Activated T-cell treated with anti-CD3 and anti-CD28 coated beads, Interleukin-2, amount 50 U/mL, for 24 hours (primary cell): ENCODE measurements around the gene OR2AK2.

Experiments used
- DNase-seq: peaks from one replicate; pipeline ENCODE4 v3.0.0-alpha.2; 2020
- H3K27ac Mint-ChIP-seq: 2 replicates; pipeline ENCODE4 v1.8.0; 2020; ENCODE audit warnings: mild to moderate bottlenecking, mixed read lengths
- H3K27me3 Mint-ChIP-seq: 2 replicates; pipeline ENCODE4 v1.8.0; 2020; ENCODE audit warnings: mixed read lengths
- H3K36me3 Mint-ChIP-seq: 2 replicates; pipeline ENCODE4 v1.8.0; 2020; ENCODE audit warnings: low read depth, mixed read lengths
- H3K4me1 Mint-ChIP-seq: 2 replicates; pipeline ENCODE4 v1.8.0; 2020; ENCODE audit warnings: low read depth, mixed read lengths
- H3K4me3 Mint-ChIP-seq: 2 replicates; pipeline ENCODE4 v1.8.0; 2020; ENCODE audit warnings: mild to moderate bottlenecking, moderate library complexity, mixed read lengths
- H3K9me3 Mint-ChIP-seq: 2 replicates; pipeline ENCODE4 v1.8.0; 2020; ENCODE audit warnings: mixed read lengths

OR2AK2 gene

GRCh38 chr1:247992986-247993385, 28.0 kb downstream of the OR2AK2 start:
- H3K4me3 Mint-ChIP-seq, result no peak overlapping the region
- no peak overlapping the region for H3K27ac Mint-ChIP-seq

GRCh38 chr1:247998811-247999210, 33.8 kb downstream of the OR2AK2 start:
- Mint-ChIP-seq H3K9me3 (peaks cover 9% of the 10 kb centered on the region), H3K36me3 (no peaks in the 10 kb centered on the region), H3K27ac (no peak overlapping the region), H3K27me3 (no peaks in the 10 kb centered on the region), H3K4me1 (peaks cover 6% of the 10 kb centered on the region), H3K4me3 (no peak overlapping the region)
- no peak for DNase-seq

More at GRCh38 chr1:247992986-247993385, 28.0 kb downstream of the OR2AK2 start:
- Mint-ChIP-seq H3K9me3 (no peaks in the 10 kb centered on the region), H3K4me1 (no peaks in the 10 kb centered on the region), H3K36me3 (no peaks in the 10 kb centered on the region), H3K27me3 (no peaks in the 10 kb centered on the region)
- no peak for DNase-seq

- Mint-ChIP-seq H3K27me3 (no peaks in the 10 kb centered on the region), H3K4me1 (peaks cover 6% of the 10 kb centered on the region), H3K27ac (no peak overlapping the region), H3K36me3 (no peaks in the 10 kb centered on the region), H3K9me3 (peaks cover 9% of the 10 kb centered on the region), H3K4me3 (no peak overlapping the region)
- no peak for DNase-seq
These were observed 35.1 kb downstream of the OR2AK2 start for GRCh38 chr1:248000169-248000568.

DNA sequence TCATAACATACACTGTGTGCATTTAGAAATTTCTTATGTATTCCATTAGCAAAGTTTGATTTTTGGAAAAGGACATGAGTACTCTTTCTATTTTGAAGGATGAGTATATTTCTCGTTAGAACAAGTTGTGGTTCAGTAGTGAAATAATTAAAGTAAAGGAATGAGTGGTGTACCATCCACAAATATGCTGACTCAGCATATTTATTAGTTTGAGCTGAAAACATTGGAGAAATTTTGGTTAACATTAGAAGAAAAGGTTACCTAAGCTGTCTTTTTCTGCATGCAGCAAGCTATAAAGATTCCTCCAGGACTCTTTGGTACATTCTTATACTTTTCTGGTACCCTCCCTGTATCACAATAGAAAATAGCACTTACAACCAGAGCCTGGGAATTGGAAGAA, 42.7 kb downstream of the OR2AK2 start:
- no peak for DNase-seq
- Mint-ChIP-seq H3K9me3 (peaks cover 45% of the 10 kb centered on the region), H3K4me3 (no peak overlapping the region), H3K36me3 (peaks cover 8% of the 10 kb centered on the region), H3K27me3 (no peaks in the 10 kb centered on the region), H3K4me1 (no peaks in the 10 kb centered on the region), H3K27ac (no peak overlapping the region)

- peaks cover 39% of the 10 kb centered on the region for H3K9me3 Mint-ChIP-seq
- no peaks in the 10 kb centered on the region for H3K4me1 Mint-ChIP-seq
- H3K27me3 Mint-ChIP-seq, result no peaks in the 10 kb centered on the region
- DNase-seq, result no peak
- peaks cover 8% of the 10 kb centered on the region for H3K36me3 Mint-ChIP-seq
- no peak overlapping the region for H3K4me3 Mint-ChIP-seq
- H3K27ac Mint-ChIP-seq, result no peak overlapping the region
These were observed 44.6 kb downstream of the OR2AK2 start for GRCh38 chr1:248009681-248010080.

GRCh38 chr1:248013229-248013710, 48.2 kb downstream of the OR2AK2 start, which contains the start of gene OR2L5:
Gene OR2L5 (plus strand): TSS chr1:248013660. CDS start chr1:248021948, 8,288 bp downstream.
- H3K36me3 Mint-ChIP-seq, result peaks cover 8% of the 10 kb centered on the region

GRCh38 chr1:248015803-248016202, 50.8 kb downstream of the OR2AK2 start:
- H3K9me3 Mint-ChIP-seq, result peaks cover 10% of the 10 kb centered on the region
- H3K36me3 Mint-ChIP-seq, result no peaks in the 10 kb centered on the region
- no peak overlapping the region for H3K4me3 Mint-ChIP-seq
- no peak overlapping the region for H3K27ac Mint-ChIP-seq
- no peak for DNase-seq
- H3K27me3 Mint-ChIP-seq, result no peaks in the 10 kb centered on the region
- H3K4me1 Mint-ChIP-seq, result no peaks in the 10 kb centered on the region

More at GRCh38 chr1:248013229-248013710, 48.2 kb downstream of the OR2AK2 start, which contains the start of gene OR2L5:
- Mint-ChIP-seq H3K4me1 (no peaks in the 10 kb centered on the region), H3K4me3 (no peak within 1 kb of the TSS), H3K9me3 (peaks cover 30% of the 10 kb centered on the region), H3K27me3 (no peaks in the 10 kb centered on the region), H3K27ac (no peak within 1 kb of the TSS)
- DNase-seq, result no peak
